ENCODE results near the gene RASSF8. TPM values are rescaled to one million over a fixed set of nuclear protein-coding genes. Genes with fewer than 3 reads are reported as not detected.

RASSF8 gene
- total and polyA plus RNA-seq, 2 experiments from 2014 or later, result 11.5 to 30.6 TPM

GRCh38 chr12:26120561-26121274 is 162.2 kb downstream of the RASSF8 start (continued):
- TF ChIP-seq, protein P1, sequence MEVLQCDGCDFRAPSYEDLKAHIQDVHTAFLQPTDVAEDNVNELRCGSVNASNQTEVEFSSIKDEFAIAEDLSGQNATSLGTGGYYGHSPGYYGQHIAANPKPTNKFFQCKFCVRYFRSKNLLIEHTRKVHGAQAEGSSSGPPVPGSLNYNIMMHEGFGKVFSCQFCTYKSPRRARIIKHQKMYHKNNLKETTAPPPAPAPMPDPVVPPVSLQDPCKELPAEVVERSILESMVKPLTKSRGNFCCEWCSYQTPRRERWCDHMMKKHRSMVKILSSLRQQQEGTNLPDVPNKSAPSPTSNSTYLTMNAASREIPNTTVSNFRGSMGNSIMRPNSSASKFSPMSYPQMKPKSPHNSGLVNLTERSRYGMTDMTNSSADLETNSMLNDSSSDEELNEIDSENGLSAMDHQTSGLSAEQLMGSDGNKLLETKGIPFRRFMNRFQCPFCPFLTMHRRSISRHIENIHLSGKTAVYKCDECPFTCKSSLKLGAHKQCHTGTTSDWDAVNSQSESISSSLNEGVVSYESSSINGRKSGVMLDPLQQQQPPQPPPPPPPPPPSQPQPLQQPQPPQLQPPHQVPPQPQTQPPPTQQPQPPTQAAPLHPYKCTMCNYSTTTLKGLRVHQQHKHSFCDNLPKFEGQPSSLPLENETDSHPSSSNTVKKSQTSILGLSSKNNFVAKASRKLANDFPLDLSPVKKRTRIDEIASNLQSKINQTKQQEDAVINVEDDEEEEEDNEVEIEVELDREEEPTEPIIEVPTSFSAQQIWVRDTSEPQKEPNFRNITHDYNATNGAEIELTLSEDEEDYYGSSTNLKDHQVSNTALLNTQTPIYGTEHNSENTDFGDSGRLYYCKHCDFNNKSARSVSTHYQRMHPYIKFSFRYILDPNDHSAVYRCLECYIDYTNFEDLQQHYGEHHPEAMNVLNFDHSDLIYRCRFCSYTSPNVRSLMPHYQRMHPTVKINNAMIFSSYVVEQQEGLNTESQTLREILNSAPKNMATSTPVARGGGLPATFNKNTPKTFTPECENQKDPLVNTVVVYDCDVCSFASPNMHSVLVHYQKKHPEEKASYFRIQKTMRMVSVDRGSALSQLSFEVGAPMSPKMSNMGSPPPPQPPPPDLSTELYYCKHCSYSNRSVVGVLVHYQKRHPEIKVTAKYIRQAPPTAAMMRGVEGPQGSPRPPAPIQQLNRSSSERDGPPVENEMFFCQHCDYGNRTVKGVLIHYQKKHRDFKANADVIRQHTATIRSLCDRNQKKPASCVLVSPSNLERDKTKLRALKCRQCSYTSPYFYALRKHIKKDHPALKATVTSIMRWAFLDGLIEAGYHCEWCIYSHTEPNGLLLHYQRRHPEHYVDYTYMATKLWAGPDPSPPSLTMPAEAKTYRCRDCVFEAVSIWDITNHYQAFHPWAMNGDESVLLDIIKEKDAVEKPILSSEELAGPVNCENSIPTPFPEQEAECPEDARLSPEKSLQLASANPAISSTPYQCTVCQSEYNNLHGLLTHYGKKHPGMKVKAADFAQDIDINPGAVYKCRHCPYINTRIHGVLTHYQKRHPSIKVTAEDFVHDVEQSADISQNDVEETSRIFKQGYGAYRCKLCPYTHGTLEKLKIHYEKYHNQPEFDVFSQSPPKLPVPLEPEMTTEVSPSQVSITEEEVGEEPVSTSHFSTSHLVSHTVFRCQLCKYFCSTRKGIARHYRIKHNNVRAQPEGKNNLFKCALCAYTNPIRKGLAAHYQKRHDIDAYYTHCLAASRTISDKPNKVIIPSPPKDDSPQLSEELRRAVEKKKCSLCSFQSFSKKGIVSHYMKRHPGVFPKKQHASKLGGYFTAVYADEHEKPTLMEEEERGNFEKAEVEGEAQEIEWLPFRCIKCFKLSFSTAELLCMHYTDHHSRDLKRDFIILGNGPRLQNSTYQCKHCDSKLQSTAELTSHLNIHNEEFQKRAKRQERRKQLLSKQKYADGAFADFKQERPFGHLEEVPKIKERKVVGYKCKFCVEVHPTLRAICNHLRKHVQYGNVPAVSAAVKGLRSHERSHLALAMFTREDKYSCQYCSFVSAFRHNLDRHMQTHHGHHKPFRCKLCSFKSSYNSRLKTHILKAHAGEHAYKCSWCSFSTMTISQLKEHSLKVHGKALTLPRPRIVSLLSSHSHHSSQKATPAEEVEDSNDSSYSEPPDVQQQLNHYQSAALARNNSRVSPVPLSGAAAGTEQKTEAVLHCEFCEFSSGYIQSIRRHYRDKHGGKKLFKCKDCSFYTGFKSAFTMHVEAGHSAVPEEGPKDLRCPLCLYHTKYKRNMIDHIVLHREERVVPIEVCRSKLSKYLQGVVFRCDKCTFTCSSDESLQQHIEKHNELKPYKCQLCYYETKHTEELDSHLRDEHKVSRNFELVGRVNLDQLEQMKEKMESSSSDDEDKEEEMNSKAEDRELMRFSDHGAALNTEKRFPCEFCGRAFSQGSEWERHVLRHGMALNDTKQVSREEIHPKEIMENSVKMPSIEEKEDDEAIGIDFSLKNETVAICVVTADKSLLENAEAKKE (CRISPR knock-in tag; IDR thresholded peaks at IDR 0.05), result no peak
- no peak for TF ChIP-seq NANOG (IDR thresholded peaks at IDR 0.05; ENCODE audit: borderline replicate concordance)
- TF ChIP-seq, protein P2, sequence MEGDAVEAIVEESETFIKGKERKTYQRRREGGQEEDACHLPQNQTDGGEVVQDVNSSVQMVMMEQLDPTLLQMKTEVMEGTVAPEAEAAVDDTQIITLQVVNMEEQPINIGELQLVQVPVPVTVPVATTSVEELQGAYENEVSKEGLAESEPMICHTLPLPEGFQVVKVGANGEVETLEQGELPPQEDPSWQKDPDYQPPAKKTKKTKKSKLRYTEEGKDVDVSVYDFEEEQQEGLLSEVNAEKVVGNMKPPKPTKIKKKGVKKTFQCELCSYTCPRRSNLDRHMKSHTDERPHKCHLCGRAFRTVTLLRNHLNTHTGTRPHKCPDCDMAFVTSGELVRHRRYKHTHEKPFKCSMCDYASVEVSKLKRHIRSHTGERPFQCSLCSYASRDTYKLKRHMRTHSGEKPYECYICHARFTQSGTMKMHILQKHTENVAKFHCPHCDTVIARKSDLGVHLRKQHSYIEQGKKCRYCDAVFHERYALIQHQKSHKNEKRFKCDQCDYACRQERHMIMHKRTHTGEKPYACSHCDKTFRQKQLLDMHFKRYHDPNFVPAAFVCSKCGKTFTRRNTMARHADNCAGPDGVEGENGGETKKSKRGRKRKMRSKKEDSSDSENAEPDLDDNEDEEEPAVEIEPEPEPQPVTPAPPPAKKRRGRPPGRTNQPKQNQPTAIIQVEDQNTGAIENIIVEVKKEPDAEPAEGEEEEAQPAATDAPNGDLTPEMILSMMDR (conservative IDR thresholded peaks at IDR 0.05; ENCODE audit: low read depth in 2 of 2), result no peak

DNA sequence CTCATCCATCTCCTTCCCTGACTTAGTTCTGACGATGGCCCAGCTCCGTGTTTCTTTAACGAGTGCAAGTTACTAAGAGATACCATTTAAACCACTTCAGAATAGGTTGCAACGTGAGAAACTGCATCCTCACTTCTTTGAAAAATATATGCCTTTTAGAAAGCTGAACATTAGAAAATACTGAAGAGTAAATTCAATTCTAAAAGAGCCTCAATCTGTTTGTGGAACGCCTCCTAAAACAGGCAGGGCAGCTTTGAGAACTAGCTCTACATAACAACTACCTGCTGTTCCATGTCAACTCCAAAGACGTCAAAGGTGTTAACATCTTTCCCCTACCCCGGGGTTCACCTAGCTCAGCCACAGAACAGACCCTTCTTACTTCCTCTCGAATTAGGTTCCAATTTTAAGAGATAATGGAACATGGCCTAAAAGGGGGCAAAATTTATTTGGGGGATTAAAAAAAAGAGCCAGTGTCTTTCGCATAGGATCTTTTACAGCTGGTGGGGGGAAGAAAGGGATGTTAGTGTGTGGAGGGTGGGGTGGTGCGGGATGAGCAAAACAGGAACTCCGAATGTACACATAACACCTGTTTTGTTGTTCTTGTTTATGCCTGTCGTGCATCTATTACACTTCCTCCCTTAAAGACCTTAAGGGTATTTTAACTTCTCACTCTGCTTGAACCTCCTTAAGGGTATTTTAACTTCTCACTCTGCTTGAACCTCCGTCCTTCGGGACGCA is 163.0 kb downstream of the RASSF8 start:
- Histone ChIP-seq H3K9me2 (ENCODE audit: insufficient read depth) (no peaks in the 10 kb centered on the region), H3F3A (replicated peaks; ENCODE audit: low read depth) (0 out of 2 replicates have a peak, but pooled peaks cover 9% of the 10 kb centered on the region), H4K20me1 (replicated peaks; ENCODE audit: insufficient read depth) (no peaks in the 10 kb centered on the region), H3K27ac (ENCODE audit: low read depth) (no peak overlapping the region), H3K79me2 (replicated peaks; ENCODE audit: insufficient read depth) (no peaks in the 10 kb centered on the region), H3K4me1 (ENCODE audit: insufficient read depth) (peaks cover 40% of the 10 kb centered on the region), H3K4me2 (peak overlapping the region; percentile 82), H3K4me3 (peak overlapping the region; percentile 90), H2AFZ (no peak overlapping the region), H3K36me3 (ENCODE audit: insufficient read depth) (no peaks in the 10 kb centered on the region), H3K27me3 (ENCODE audit: insufficient read depth) (peaks cover 67% of the 10 kb centered on the region)
- DNase-seq (ENCODE audit: low spot score), result peak; percentile 72
- no peaks in the 10 kb centered on the region for H3K9me3 Mint-ChIP-seq
- no peaks in the 10 kb centered on the region for H3K36me3 Mint-ChIP-seq (ENCODE audit: low read depth)
- H3K27ac Mint-ChIP-seq, result no peak overlapping the region
- peak overlapping the region; percentile 61 for H3K4me3 Mint-ChIP-seq
- peaks cover 63% of the 10 kb centered on the region for H3K27me3 Mint-ChIP-seq (ENCODE audit: insufficient read depth, low read depth, poor library complexity)
- ATAC-seq, result peak; percentile 4; the same call in 1 of the 3 replicates
- peaks cover 59% of the 10 kb centered on the region for H3K4me1 Mint-ChIP-seq
- TF ChIP-seq, protein P3, sequence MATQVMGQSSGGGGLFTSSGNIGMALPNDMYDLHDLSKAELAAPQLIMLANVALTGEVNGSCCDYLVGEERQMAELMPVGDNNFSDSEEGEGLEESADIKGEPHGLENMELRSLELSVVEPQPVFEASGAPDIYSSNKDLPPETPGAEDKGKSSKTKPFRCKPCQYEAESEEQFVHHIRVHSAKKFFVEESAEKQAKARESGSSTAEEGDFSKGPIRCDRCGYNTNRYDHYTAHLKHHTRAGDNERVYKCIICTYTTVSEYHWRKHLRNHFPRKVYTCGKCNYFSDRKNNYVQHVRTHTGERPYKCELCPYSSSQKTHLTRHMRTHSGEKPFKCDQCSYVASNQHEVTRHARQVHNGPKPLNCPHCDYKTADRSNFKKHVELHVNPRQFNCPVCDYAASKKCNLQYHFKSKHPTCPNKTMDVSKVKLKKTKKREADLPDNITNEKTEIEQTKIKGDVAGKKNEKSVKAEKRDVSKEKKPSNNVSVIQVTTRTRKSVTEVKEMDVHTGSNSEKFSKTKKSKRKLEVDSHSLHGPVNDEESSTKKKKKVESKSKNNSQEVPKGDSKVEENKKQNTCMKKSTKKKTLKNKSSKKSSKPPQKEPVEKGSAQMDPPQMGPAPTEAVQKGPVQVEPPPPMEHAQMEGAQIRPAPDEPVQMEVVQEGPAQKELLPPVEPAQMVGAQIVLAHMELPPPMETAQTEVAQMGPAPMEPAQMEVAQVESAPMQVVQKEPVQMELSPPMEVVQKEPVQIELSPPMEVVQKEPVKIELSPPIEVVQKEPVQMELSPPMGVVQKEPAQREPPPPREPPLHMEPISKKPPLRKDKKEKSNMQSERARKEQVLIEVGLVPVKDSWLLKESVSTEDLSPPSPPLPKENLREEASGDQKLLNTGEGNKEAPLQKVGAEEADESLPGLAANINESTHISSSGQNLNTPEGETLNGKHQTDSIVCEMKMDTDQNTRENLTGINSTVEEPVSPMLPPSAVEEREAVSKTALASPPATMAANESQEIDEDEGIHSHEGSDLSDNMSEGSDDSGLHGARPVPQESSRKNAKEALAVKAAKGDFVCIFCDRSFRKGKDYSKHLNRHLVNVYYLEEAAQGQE (IDR thresholded peaks at IDR 0.05; ENCODE audit: unreplicated experiment), result no peak
- TF ChIP-seq CREB1 (CRISPR knock-in tag; IDR thresholded peaks at IDR 0.05; ENCODE audit: low read depth), result no peak
- TF ChIP-seq, protein P2 (conservative IDR thresholded peaks at IDR 0.05; ENCODE audit: low read depth in 2 of 2), result no peak
- peak; percentile 91 for TF ChIP-seq EZH2 (IDR thresholded peaks at IDR 0.05; ENCODE audit: low read depth, unreplicated experiment)
- peak; percentile 67 for TF ChIP-seq EZH2phosphoT487 (IDR thresholded peaks at IDR 0.05; ENCODE audit: unreplicated experiment)
